Activated CD8-positive, alpha-beta memory T cell treated with anti-CD3 and anti-CD28 coated beads for 1 hour (primary cell): Measurements from ENCODE around the gene NUP54.

Source experiments
- DNase-seq, 2 donors: peaks; one replicate each; pipeline ENCODE4 v3.0.0-alpha.2; 2020; ENCODE audit warnings: low read depth in 1 of 2; ENCODE audit errors: extremely low read depth in 1 of 2

Gene NUP54, protein sequence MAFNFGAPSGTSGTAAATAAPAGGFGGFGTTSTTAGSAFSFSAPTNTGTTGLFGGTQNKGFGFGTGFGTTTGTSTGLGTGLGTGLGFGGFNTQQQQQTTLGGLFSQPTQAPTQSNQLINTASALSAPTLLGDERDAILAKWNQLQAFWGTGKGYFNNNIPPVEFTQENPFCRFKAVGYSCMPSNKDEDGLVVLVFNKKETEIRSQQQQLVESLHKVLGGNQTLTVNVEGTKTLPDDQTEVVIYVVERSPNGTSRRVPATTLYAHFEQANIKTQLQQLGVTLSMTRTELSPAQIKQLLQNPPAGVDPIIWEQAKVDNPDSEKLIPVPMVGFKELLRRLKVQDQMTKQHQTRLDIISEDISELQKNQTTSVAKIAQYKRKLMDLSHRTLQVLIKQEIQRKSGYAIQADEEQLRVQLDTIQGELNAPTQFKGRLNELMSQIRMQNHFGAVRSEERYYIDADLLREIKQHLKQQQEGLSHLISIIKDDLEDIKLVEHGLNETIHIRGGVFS

DNA sequence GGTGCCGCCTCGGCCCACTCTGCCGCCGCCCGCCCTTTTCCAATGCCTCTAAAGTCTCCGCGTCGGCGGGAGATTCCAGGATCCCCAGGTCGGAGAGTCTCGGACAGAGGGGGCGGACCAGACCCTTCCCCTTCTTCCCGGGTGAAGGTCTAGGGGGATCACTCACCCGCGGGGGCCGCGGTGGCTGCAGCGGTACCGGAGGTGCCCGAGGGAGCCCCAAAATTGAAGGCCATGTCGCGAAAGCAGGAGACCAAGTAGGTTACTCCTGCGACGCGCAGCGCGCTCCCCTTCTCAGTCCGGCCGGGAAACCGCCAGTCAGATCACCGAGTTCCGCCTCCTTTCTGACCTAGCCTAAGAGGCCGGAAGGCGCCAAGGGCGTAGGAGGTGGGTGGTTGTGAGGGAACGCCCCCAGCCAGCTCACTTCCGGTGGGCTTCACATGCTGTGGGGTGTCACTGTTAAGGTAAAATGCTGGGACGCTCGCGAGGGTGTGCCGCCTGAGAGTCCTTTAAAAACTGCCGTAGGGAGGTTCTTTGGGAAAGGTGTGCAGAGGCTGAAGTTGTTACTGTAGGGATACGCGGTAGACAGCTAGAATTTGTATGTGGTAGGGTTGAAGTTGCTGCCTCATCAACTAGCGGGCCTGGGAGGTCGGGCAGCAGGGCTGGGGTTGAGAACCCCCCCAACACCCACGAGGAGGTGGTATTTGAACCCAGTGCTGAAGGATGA lies at the start of gene NUP54:
TSS of gene NUP54 (minus strand) at position 256 of the 724 bp plus-strand sequence. CDS start at position 233, 23 bp downstream.
- DNase-seq, result peak; percentile 86 to 89

DNA sequence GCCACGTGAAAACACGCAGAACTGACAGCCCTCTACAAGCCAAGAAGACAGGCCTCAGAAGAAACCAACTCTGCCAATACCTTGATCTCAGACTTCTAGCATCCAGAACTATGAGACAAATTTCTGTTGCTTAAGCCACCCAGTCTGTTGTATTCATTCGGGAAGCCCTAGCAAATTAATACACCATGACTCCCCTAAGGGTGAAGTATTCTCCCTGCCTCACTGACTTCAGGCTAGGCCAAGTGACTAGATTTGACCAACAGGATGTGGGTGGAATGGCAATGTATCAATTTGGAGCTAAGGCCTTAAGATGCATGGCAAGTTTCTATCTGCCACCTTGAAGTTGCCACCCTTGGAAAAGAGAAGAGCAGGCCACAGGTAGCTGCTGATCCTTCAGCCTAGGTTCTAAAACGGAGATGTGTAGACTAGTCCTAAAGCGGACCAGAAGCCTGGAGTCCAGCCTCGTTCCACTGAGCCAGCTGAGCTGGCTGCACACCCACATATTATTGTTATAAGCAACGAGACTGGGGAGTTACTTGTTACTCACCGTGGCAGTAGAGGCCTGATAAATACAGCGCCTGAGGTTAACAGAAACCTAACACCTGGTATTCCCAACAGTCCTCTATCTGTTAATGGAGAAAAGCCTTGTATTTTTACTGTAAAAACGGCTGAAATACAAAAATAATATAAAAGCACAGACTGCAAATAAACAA lies 49.0 kb upstream of the NUP54 start:
- no peak for DNase-seq

DNA sequence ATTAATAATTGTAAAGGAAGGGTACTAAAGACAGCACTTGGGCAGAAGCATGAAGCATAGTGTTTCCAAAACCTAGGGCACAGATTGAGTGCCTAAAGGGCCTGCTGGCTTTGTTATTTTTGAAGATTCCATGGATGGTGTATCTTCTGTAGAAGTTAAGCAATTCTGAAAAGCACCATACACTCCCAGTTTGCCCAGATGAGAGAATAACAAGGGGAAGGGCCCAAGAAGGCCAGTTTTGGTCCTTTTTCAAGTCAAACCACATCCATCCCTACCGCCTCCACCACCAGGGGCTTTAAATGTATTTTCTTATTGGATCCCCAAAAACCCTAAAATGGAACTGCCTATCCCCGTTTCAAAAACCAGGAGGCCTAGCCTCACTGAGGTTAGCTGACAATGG lies 48.2 kb upstream of the NUP54 start:
- no peak for DNase-seq

DNA sequence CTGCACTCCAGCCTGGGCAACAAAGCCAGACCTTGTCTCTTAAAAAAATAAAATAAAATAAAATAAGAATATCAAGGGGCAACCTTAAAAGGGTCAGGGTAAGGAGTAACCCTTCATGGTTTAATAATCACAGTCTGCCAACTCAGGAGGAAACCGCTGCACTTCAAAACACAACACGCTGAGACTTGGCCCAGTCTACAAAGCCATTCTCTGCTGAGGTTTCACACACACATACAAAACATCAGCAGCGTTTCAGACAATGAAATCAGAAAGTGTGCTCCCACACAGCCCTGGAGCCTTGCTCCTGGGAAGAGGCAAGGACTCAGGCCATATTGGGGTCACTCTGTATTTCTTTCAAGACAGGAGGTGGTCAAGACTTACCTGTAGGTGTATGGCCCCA lies 47.1 kb upstream of the NUP54 start:
- no peak for DNase-seq

DNA sequence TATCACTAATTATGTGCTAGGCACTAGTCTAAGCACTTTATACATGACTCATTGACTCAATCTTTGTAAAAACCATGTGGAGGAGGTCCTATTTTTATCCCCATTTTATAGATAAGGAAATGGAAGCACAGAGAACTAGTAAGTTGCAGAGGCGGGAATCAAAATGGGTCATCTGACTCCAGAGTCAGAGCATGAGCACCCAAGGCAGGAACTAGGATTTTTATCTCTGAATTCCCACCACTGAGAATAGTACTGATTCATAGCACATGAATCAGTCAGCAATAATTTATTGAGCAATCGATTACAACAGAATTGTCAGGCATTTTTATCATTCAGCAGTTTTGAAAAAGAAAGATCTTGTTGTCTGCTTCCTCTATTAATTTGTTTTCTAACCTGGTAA lies 46.1 kb upstream of the NUP54 start:
- DNase-seq, result no peak

DNA sequence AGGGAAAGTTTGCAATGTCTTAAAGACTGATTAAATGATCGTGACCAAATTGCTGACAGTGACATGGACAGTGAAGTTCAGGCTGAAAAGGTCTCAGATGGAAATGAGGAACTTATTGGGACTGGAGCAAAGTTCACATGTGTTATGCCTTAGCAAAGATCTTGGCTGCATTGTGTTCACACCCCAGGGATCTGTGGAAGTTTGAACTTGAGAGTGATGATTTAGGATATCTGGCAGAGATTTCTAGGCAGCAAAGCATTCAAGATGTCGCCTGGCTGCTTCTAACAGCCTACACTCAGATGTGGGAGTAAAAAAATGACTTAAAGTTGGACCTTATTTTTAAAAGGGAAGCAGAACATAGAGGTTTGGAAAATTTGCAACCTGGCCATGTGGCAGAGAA lies 44.0 kb upstream of the NUP54 start:
- no peak for DNase-seq

DNA sequence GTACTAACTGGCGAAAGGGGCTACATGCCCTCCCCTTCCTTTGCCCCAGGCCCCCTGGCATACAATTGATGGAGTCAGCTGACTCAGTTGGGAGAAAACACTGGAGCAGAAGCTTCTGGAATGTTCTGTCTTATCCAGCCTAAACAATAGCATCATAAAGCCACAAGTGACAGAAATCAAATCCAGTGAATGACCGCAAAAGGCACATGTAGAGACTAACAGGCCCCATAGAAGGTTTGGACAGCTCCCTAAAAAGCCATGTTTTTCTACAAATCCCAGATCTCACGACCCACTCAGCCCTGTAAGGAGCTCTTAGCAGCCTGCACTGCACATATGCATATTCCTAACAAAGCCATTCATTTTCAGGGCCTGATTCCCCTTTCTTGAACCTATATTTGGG lies 40.4 kb upstream of the NUP54 start:
- no peak for DNase-seq

DNA sequence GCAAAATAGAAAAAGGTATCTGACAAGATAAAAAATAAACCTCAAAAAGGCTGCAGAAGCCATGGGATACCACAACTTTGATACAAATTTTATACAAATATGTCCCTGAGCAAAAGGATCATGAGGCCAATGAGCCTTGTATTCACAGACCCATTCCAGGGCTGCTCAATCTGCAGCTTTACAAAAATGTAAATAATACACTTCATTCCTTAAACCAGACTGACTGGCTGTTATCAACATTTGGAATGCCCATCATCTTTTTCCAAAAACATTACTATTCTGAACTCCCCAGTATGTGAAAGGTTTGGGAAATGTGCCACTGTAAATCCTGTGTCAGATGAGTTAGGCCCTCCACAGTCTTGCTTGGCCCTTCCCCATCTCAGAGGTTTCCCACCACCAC lies 40.0 kb upstream of the NUP54 start:
- DNase-seq, result no peak

DNA sequence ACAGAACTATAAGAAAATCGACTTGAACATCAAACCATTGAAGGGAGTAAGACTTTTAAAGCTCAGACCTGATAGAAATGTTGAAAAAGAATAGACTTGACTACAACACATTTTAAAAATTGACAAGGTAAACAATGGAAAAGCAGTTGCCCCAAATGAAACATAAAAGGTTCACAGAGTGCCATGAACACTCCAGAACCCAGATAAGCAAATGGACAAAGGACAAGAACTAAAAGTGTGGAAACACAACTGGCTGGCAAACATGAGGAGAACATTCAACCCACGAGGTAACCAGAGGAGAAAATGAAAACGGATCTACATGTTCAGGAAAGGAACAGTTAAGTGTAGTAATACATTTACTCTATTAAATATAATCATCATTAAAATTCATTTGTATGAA lies 39.0 kb upstream of the NUP54 start:
- no peak for DNase-seq

DNA sequence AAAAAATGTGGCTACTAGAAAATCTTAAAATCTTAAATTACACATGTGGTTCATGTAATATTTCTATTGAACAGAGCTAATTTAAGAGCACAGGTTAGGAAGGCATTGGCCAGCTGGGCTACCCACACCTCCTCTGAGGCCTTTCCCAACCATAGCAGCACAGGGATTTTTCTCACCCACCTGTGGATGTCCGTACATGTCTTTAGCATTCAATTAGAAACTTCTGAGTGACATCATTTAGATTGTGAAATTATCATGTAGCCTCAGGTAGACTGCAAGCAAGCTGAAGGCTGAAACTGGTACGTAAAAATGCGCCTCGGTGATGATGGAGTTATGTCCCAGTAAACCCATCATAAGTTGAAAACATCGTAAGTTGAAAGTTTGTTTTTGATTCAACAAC lies 34.3 kb upstream of the NUP54 start:
- DNase-seq, result no peak

DNA sequence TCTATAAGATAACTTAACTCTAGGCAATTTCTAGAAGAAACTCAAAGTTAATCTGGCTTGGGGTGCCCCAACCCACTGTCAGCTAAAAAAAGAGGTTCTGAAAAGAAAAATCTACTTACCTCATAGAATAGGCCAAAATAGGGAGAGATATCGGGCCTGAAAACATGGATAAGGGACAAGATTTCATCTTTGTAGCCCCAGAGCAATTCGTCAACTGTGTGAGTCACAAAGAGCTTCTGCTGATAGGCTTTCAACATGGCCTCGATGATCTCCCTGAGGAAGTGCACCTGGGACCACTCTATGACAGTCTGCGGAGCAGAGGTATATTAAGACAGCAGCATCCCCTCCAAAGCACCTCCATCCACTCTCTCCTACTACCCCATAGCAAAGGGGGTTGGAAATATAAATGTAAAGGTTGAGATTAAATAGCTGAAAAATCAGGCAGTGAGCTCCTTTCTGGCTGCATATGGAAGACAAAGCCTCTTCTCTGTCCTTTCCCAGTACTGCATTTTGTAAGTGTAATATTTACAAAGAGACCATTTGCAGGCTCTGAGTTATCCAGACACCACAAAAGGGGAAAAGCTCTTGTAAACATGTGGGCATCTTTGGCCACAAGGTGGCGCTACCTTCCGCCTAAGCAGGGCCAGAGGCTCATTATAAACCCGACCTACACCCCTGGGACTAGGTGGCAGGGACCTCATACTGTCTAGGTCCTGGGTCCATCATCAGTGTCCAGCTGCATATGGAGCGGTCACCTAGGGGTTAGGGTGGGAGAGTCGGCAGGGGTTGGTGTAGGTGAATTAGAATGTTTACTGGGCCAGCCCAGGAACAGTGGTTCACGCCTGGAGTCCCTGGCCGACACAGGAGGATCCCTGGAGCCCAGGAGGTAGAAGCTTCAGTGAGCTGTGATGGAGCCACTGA lies 31.5 kb upstream of the NUP54 start:
- peak; percentile 52 to 73 for DNase-seq

DNA sequence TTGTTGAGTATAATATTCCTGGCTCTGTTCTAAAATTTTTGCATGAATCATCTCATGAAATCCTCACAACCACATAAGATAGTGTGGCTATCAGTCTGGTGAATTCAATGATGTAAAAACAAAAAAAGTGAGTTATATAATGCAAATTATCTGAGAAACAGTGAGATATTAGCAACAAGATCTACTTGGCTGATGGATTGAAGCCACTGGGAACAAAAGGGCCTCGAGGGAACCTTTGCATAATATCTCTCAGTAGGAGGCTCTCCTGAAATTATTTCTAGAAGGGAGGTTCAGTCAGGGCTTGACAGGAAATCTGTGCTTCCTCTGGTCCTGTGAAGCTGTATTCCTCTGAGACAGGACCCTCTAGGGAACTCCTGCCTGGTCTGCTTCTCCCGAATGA lies 30.1 kb upstream of the NUP54 start:
- DNase-seq, result no peak

DNA sequence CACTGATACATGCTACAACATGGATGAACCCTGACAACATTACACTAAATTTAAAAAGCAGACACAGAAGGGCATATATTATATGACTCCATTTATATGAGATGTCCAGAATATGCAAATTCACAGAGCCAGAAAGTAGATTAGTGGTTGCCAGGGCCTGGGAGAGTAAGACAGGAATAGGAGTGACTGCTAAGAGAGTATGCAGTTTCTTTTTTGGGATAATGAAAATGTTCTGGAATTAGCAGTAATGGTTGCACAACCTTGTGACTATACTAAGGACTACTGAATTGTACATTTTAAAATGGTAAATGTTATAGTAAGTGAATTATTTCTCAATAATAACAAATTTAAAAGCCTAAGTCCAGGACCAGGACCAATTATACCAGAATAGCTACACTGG lies 29.5 kb upstream of the NUP54 start:
- no peak for DNase-seq

DNA sequence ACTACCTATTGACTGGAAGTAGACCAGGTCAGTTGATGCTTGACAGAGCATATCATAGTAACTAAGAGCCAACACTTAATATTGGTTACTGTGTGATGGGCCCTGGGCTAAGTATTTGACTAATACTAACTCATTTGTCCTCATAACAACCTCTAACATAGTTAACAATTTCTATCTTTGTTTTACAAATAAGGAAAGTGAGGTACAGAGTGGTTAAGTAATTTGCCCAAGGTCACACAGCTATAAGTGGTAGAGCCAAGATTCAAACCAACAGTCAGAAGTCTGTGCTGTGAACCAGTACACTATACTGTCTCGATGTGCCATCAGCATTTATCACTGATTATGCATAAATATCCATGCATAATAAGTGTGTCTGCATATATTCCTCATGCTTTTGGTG lies 27.1 kb upstream of the NUP54 start:
- DNase-seq, result no peak

DNA sequence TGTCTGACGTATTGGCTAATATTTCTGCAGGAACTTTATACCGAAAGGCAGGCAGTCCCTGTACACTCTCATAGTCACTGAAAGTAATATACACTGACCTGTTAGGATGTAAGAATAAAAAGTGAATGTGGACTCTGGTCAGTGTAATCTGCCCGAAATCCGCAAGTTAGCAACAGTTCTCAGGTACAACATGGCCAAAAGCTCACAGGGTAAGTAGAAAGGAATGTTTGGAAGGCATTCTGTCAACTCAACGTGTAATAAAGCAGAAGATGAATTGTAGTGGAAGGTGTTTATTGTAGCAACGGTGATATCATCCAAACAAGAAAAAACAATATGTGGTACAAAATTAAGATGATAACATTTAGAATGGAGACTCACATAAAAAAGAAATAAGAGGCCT lies 26.0 kb upstream of the NUP54 start:
- no peak for DNase-seq

DNA sequence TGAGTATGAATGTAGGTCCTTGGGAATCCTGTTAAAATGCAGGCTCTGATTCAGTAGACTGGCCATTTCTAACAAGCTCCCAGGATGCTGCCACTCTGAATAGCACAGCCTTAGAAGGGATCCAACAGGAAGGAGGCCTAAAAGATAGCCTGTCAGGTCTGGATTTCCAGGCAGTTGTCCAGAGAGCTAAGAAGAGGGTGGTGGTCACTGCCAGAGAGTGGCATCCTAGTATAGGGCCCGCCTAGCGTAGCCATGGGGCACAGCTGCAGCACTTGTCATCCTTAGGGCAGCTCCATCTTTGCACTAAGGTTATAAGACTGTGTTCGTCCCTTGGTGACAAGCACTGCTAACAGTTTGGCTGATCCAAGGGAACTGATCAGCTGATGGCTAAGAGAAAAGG lies 20.5 kb upstream of the NUP54 start:
- DNase-seq, result no peak

DNA sequence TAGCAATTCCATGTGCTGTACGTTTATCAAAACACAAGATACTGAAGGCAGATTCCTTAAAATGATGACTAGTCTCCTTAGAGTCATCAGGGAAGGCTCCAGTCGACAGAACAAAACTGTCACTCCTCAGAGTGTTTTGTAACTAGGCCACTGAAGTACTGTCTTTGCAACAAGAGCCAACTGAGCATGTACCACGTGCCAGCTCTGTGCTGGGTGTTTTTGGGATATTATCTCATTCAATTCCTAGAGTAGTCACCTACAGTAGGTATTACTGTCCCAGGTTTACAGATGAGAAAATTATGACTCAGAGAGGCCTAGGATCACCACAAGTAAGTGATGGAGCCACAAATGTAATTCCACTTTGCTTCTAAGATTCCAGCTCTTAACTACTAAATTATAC lies 18.3 kb upstream of the NUP54 start:
- DNase-seq, result no peak

DNA sequence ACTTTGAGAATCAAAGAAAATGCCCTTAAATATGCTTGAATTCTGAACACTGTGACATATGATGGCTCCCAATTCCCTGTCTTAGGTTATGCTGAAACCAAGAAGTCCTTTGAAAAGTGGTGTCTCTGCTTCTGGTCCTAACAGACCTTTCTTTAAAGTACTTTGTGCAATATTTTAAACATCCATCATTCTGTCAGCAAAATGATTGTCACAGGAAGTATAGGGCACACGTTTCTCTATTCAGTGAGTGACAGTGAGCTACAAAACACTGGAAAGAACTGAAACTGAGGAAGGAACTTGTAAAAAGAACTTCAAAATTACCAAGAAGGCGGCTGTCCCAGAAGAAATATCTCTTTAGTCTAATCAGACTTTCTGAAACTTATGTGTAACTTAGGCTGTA lies 12.2 kb upstream of the NUP54 start:
- no peak for DNase-seq

DNA sequence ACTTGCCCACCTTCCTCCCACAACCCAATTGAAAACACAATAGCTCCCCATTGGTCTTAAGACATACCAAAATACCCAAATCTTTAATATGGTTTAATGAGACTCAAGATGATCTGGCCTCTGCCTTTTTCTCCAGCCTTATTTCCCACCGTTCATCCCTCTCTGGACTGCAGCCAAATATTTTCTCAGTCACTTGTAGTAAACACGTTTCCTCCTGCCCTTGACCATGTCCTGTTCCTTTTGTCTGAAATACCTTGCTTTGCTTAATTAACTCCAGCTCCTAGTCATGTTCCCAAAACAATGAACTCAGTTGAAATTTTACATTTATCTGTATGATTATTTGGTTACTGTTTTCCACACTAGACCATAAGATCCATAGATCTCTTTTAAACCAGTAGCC lies 8.4 kb upstream of the NUP54 start:
- no peak for DNase-seq

DNA sequence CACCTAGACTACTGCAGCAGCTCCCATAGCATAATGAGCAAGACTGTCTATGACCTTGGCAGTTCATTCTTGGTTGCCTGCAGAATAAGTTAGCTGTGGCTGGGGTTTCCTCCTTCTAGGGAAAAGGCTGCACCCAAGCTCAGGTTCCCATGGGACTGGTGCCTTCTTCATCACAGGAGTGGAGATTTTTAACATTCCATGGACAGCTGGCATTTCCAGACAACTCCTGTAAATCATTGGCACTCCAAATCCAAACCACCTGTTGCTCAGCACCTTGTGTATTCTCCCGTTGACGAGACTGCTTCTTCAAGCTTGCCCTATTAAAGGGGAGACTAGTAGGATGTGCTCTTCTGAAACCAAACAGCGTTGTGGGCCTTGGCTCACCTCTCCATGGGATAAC lies 7.8 kb upstream of the NUP54 start:
- no peak for DNase-seq

DNA sequence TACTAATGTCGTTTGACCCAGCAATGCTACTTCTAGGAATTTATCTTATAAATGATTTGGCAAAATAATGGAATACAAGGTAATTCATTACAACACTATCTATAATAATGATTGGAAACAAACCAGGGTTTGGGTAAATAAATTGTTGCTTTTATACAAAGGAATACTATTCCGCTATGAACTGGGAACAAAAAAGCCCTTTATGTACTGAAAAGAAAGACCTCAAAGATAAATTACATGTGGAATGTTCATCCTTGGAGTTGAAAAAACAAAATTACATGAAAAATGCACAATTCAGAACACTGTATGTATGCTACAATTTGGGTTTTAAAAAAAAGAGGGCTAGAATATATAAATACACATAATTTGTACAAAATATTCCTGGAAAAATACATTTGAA lies 5.2 kb upstream of the NUP54 start:
- DNase-seq, result no peak
